SU-DHL-6 (cell line): ENCODE data around the gene GDF2.

Experiments
- EZH2phosphoT487 ChIP-seq: fragments of 200-600 bp; sonication (generic), shearing (Covaris generic); conservative IDR thresholded peaks from 2 replicates; pipeline ENCODE4 v1.6.1; 2018; ENCODE audit warnings: mild to moderate bottlenecking, antibody characterized with exemption, low read length, moderate library complexity, mixed read lengths
- TF ChIP-seq, protein P1 (sequence below): fragments of 200-600 bp; sonication (generic); IDR thresholded peaks from one replicate; pipeline ENCODE4 v1.5.1; 2017; ENCODE audit warnings: antibody characterized with exemption, mild to moderate bottlenecking, low read length, moderate library complexity; ENCODE audit not compliant: insufficient read depth, poor library complexity, severe bottlenecking

DNA sequence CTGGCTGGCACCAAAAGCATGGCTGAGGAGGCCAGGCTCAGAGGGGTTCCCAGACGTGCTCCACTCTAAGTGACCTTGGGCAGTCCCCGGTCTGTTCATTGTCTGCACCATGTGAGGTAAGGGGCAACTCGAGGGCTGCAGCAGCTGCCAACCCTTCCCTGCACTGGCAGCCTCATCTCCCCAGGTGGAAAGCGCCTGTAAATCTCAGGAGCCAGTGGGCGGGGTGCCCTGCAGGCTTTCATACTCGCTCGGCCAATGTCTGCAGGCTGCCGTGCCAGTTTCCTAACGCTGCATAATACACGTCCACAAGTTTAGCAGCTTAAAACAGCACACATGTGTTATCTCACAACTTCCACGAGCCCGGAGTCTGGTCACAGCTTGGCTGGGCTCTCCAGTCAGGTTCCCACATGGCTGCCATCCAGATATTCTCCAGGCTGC lies 34.9 kb upstream of the GDF2 start:
- TF ChIP-seq, protein P1, sequence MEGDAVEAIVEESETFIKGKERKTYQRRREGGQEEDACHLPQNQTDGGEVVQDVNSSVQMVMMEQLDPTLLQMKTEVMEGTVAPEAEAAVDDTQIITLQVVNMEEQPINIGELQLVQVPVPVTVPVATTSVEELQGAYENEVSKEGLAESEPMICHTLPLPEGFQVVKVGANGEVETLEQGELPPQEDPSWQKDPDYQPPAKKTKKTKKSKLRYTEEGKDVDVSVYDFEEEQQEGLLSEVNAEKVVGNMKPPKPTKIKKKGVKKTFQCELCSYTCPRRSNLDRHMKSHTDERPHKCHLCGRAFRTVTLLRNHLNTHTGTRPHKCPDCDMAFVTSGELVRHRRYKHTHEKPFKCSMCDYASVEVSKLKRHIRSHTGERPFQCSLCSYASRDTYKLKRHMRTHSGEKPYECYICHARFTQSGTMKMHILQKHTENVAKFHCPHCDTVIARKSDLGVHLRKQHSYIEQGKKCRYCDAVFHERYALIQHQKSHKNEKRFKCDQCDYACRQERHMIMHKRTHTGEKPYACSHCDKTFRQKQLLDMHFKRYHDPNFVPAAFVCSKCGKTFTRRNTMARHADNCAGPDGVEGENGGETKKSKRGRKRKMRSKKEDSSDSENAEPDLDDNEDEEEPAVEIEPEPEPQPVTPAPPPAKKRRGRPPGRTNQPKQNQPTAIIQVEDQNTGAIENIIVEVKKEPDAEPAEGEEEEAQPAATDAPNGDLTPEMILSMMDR = no peak
- no peak for TF ChIP-seq EZH2phosphoT487
